HS-5 (cell line): Measurements from ENCODE around the gene ZNF691.
"Not testable (repeated sequence)": the region's sequence is repeated elsewhere in the genome, so short reads cannot be mapped to it uniquely, and the experiment has no call there.

ENCODE experiments used
- DNase-seq: peaks from one replicate; pipeline ENCODE4 v3.0.0-alpha.2; 2012; ENCODE audit warnings: low read depth

ZNF691 gene

DNA sequence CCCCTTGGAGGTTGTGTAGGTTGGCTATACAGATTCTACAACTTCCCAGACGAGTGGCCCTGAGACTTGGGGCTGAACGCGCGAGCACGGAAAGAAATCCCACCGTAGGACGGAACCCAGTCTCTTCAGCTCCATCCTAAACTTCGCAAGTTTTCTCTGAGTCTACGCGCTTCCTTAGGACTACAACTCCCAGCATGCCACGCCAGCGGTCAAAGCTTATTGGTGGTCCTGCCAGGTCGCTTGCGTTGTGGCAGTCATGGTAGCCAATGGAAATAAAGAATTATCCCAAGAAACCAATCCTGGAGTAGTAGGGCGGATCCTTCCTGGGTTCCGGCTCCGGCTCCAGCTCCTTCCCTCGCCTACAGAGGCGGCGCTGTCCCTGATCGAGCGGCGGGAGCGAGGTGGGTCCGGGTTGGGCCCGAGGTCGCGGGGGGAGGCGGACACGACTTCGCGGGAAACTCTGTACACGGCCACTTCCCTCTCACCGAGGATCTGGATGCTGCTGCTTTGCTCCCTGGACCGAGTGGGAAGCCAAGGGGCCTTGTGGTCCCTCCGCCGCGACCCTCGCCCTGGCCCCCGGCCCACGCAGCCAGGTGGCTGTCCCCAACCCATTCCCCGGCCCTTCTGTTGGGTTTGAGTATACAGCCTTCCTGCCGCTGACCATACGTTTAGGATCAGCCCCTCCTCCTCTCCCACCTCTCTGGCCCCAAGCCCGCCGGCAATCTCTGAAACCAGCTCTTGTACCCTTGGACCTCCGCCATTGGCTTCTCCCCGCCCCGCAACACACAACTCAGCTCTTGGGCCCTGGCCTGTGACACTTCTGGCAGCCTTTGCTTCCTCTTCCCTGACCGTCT lies at the start of gene ZNF691:
Gene ZNF691 (plus strand): TSS at position 357 of the 854 bp plus-strand sequence. CDS start 3,046 bp downstream, outside the sequence.
- peak; percentile 88 for DNase-seq

DNA sequence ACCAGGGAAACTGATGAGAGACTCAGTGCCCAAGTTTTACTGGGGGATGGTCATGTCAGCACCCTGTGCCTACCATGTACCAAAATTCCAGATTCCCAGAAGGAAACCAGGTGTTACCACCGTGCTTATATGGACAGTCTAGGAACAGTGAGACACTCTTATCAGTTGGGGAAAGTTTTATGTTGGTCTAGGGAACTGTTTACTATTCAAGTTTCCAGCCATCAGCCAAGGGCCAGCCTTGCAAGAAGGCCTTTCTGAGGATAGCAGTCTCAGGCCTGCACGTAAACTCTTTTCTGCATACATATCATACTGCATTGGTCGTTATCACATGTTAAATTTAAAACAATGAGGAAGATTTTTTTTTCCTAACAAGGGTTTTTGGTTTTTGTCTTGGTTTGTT lies 49.0 kb upstream of the ZNF691 start:
- DNase-seq = no peak

- no peak for DNase-seq
These were observed 48.4 kb upstream of the ZNF691 start for GRCh38 chr1:42797979-42798378.

GRCh38 chr1:42801832-42802473 lies 44.5 kb upstream of the ZNF691 start:
- no peak for DNase-seq

DNA sequence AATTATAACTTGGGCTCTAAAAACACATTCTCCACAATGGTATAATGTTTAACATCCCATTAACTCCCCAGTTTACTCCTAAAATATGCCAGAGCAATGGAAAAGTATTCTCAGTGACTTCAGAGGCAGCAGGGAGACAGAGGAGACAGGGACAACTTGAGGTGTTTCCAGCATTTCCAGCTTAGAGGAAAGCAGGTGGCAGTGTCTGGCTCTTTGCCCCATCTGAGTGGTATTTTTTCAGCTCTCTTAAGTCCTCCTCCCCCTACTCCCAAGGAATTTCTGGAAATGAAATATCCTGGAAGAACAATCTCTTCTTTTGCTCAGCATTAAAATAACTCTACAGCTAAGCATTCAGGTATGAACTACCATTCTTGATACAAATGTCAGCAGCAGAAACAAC lies 40.2 kb upstream of the ZNF691 start:
- DNase-seq = no peak

DNA sequence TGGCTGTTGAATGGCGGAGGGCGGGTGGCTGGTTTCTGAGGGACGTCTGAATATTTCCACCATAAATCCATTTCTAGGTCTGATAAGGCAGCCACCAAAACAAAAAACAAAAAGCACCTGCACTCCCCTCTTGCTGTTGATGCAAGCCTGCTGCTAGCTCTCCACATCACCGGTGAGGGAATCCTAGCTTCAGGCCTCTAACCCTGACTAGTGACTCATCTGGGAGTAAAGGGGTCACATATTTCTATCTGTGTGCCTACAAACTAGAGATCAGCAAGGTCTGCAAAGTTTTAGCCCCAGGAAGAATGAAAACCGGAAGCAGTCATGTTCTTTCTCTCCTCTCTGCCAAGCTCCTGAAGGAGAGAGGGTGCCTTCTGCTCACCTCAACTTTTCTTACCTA lies 39.8 kb upstream of the ZNF691 start:
- DNase-seq = no peak

DNA sequence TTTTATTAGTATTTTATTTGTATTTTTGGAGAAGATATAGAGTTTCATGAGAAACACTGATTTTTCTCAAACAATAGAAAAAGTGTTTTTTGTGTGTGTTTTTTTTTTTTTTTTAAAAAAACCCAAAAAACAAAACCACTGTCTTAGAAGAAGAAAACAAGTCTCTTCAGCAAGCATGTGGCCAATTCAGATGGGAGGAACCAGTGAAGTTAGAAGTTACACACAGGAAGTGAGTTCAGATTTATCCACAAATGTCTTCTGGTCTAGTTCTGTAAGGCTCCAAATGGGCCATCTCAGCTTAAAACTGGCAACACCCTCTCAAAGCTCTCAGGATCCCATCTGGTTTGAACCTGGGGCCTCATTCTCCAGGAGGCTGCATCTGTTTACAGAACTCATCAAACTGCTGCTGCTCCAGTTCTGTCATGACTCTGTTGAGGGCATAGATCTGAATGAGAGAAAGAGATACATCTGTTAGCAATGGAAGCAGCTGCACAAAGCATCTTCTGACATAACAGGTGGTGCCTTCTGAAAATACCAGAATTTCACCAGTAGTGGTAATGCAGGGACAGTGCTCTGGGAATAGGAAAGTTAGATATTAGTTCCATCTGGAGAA lies 39.3 kb upstream of the ZNF691 start:
- no peak for DNase-seq

DNA sequence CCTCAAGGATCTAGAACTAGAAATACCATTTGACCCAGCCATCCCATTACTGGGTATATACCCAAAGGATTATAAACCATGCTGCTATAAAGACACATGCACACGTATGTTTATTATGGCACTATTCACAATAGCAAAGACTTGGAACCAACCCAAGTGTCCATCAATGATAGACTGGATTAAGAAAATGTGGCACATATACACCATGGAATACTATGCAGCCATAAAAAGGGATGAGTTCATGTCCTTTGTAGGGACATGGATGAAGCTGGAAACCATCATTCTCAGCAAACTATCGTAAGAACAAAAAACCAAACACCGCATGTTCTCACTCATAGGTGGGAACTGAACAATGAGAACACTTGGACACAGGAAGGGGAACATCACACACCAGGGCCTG lies 31.6 kb upstream of the ZNF691 start:
- not testable (repeated sequence) for DNase-seq

- no peak for DNase-seq
These were observed 30.4 kb upstream of the ZNF691 start for GRCh38 chr1:42815941-42816584.

DNA sequence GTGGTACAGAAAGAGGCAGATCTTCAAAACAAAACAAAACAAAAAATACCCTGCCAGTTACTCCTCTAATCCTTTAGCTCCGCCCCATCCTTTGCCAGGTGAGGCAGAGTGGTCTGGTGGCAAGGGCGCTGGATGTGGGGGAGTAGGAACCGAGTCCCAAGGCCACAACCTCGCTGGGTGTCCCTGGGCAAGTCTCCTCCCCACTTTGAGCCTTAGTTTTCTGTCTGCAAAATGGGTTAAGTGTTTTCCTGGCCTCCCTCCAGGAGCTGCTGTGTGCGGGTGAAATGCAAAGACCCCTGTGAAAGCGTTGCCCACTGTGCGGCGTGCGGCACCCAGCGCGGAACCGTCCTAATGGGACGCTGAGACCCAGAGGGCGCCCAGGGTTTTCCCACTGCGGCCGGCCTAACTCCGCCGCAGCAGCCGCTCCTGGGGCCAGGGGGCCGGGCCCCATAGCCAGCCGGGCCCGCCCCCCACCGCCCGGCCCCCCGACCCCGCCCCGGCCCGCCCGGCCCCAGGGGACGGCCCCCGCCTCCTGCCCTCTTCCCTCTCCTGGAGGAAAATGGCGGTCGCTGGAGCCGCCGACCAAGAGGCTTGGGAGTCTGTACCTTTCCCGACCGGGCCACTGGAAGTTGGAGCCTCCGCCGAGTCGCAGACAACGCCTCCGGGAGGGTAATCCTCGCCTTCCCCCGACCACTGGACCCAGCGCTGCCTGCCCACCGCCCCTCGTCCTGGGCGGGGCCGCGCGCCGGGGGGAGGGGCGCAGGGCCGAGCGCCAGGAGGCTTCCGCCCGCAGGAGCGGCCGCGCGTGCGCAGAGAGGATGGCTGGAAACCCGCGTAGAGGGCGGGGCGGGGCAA lies 29.6 kb upstream of the ZNF691 start, which contains the start of the genes ERMAP and SVBP:
Gene ERMAP (plus strand): TSS at position 538 of the 855 bp plus-strand sequence. CDS start 13,327 bp downstream, outside the sequence.
Gene SVBP (minus strand): TSS at position 813 of the 855 bp plus-strand sequence. CDS start 853 bp downstream, outside the sequence.
- DNase-seq = peak; percentile 67

GRCh38 chr1:42817440-42817767 lies 29.0 kb upstream of the ZNF691 start:
- no peak for DNase-seq

GRCh38 chr1:42817976-42818375 lies 28.4 kb upstream of the ZNF691 start:
- no peak for DNase-seq

GRCh38 chr1:42820813-42821212 lies 25.6 kb upstream of the ZNF691 start:
- no peak for DNase-seq

DNA sequence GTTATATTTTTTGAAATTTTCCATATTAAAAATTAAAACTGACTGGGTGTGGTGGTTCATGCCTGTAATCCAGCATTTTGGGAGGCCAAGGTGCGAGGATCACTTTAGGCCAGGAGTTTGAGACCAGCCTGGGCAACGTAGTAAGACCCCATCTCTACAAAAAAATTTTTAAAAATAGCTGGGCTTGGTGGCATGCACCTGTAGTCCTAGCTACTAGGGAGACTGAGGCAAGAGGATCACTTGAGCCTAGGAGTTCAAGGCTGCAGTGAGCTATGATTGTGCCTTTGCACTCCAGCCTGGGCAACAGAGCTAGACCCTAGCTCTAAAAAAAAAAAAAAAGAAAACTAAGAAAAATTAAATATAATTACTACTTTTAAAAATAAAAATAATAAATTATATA lies 24.7 kb upstream of the ZNF691 start:
- no peak for DNase-seq

- DNase-seq = no peak
These were observed 23.5 kb upstream of the ZNF691 start for GRCh38 chr1:42822800-42823392.

- DNase-seq = no peak
These were observed 21.9 kb upstream of the ZNF691 start for GRCh38 chr1:42824481-42825035.

DNA sequence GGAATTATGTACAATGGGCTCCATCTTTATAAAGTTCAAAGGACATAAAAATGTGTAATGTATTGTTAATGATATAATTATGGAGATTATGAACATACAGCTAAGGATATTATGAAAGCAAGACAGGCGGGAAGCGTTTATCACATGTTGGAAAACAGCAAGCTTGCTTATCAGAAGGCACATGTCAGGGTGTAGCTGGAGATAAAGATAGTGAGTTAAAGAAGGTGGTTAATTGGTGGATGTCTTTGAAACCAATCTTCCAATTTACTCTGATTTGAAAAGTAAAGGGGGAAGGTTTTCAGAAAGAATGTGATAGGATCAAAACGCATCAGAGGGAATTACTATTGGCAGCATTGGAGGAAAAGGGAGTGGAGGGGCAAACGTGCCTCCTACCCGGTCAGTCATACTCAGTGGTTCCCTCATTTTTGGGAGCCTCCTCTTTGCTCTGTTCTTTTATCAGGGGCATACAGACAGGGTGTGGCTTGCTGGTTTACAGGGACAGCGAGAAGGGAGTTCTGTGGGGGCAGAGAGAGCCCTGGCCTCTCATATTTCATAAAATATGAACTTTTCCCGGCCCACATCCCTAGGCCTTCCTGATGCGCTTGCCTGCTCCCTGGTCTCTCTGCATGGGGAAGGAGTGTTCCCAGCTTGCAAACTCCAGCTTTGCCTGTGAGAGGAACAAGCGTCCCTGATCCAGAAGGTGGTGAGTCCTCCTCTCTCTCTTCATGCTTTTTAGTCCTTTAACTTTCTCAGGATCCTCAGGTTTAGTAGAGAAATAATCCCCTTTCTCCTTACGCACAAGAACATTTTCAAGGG lies 21.2 kb upstream of the ZNF691 start:
- DNase-seq = no peak

- no peak for DNase-seq
These were observed 15.8 kb upstream of the ZNF691 start for GRCh38 chr1:42830631-42831030.

DNA sequence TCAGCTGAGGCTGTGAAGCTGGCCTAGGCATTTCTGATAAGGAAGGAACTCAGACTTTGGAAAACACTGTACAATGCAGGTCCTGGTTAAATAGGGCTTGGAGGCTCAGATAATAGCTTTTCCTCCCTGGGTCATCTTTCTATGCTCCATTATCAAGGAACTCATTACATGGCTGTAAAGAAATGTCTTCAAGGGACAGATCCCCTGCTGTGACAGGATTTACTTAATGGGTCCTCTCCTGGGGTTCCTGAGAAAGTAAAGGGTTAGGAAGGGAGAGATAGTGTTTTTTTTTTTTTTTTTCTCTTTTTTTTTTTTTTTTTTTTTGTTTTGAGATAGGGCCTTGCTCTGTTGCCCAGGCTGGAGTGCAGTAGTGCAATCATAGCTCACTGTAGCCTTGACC lies 15.1 kb upstream of the ZNF691 start:
- DNase-seq = no peak
